Putamen (tissue), 1 donor: Measurements from ENCODE around the gene ATP2A3.
A peak's percentile ranks its signal among the peaks of the same experiment; 100 is the strongest.
"Not testable (repeated sequence)": the region's sequence is repeated elsewhere in the genome, so short reads cannot be mapped to it uniquely, and the experiment has no call there.

Source experiments
- DNase-seq: peaks from one replicate; pipeline ENCODE4 v3.0.0-alpha.2; 2016; ENCODE audit warnings: low spot score

Gene ATP2A3

GRCh38 chr17:3991699-3992098, 27.5 kb upstream of the ATP2A3 start:
- DNase-seq, result not testable (repeated sequence)

GRCh38 chr17:3990386-3991127, 26.3 kb upstream of the ATP2A3 start:
- DNase-seq, result peak; percentile 47

- no peak for DNase-seq
Observed at GRCh38 chr17:3989041-3989886, 25.0 kb upstream of the ATP2A3 start.

GRCh38 chr17:3988297-3989040, 24.2 kb upstream of the ATP2A3 start:
- DNase-seq, result no peak

GRCh38 chr17:3986939-3987335, 22.7 kb upstream of the ATP2A3 start:
- no peak for DNase-seq

GRCh38 chr17:3986270-3986938, 22.2 kb upstream of the ATP2A3 start:
- no peak for DNase-seq

- no peak for DNase-seq
Observed at GRCh38 chr17:3985846-3986245, 21.6 kb upstream of the ATP2A3 start.

- no peak for DNase-seq
Observed at GRCh38 chr17:3983606-3984484, 19.6 kb upstream of the ATP2A3 start.

GRCh38 chr17:3982541-3983017, 18.3 kb upstream of the ATP2A3 start:
- no peak for DNase-seq

- no peak for DNase-seq
Observed at GRCh38 chr17:3982113-3982512, 17.9 kb upstream of the ATP2A3 start.

- no peak for DNase-seq
Observed at GRCh38 chr17:3981455-3981854, 17.2 kb upstream of the ATP2A3 start.

GRCh38 chr17:3980381-3981014, 16.3 kb upstream of the ATP2A3 start:
- no peak for DNase-seq

GRCh38 chr17:3979290-3979611, 15.0 kb upstream of the ATP2A3 start:
- no peak for DNase-seq

- no peak for DNase-seq
Observed at GRCh38 chr17:3978421-3979289, 14.4 kb upstream of the ATP2A3 start.

GRCh38 chr17:3977387-3977786, 13.2 kb upstream of the ATP2A3 start:
- no peak for DNase-seq

GRCh38 chr17:3976675-3977171, 12.5 kb upstream of the ATP2A3 start:
- no peak for DNase-seq

GRCh38 chr17:3974980-3975379, 10.7 kb upstream of the ATP2A3 start:
- no peak for DNase-seq

- no peak for DNase-seq
Observed at GRCh38 chr17:3974138-3974687, 10.0 kb upstream of the ATP2A3 start.
